KOPT-K1 (cell line): ENCODE data around the gene TPPP.

Source experiments
- H3K27ac ChIP-seq: fragments of 200-600 bp; sonication (generic); 2 replicates; pipeline ENCODE4 v1.5.1; 2016; ENCODE audit warnings: antibody characterized with exemption, mild to moderate bottlenecking, low read depth, low read length; ENCODE audit not compliant: poor library complexity, severe bottlenecking
- H3K36me3 ChIP-seq: fragments of 200-600 bp; sonication (generic); 2 replicates; pipeline ENCODE4 v1.5.1; 2017; ENCODE audit warnings: antibody characterized with exemption, mild to moderate bottlenecking, low read length, moderate library complexity; ENCODE audit not compliant: insufficient read depth
- H3K9me3 ChIP-seq: fragments of 200-600 bp; sonication (generic); 2 replicates; pipeline ENCODE4 v1.5.1; 2017; ENCODE audit warnings: antibody characterized with exemption, low read length, mild to moderate bottlenecking; ENCODE audit not compliant: insufficient read depth, poor library complexity, severe bottlenecking

The TPPP gene

DNA sequence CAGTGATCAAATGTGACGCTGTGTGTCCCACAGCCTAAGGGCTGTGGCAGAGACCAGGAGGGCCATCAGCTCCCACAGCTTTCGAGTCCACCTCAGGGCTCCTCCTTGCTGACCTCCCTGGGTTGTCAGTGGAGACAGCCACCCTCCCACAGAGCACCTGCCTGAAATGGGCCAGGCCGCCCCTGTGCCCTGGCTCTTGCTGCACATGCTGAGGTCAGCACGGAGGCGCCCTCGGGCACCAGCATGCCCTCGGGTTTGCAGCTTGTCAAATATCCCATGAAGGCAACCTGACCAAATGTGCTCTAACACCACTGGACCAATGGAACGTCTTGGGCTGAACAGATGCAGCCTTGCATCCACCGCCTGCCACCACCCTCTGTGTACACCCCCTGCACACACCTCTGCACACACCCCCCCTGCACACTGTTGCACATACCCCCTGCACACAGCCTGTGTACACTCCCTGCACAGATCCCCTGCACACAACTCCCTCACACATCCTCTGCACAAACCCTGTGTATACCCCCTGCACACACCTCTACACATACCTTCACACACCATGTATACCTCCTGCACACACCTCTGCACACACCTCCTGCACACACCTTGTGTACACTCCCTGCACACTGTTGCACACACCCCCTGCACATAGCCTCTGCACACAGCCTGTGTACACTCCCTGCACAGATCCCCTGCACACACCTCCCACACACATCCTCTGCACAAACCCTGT, 83.0 kb downstream of the TPPP start:
- peaks cover 4% of the 10 kb centered on the region for H3K9me3 ChIP-seq
- no peaks in the 10 kb centered on the region; the same call in 1 of the 2 replicates for H3K36me3 ChIP-seq
- no peak overlapping the region for H3K27ac ChIP-seq
